Stimulated activated CD8-positive, alpha-beta memory T cell treated with anti-CD3 and anti-CD28 coated beads, Interleukin-7, amount 100 ng/mL, for 24 hours (primary cell): ENCODE measurements around the gene PTPRS.

Experiments used
- DNase-seq: peaks from one replicate; pipeline ENCODE4 v3.0.0-alpha.2; 2020; ENCODE audit warnings: low read depth

Gene PTPRS

DNA sequence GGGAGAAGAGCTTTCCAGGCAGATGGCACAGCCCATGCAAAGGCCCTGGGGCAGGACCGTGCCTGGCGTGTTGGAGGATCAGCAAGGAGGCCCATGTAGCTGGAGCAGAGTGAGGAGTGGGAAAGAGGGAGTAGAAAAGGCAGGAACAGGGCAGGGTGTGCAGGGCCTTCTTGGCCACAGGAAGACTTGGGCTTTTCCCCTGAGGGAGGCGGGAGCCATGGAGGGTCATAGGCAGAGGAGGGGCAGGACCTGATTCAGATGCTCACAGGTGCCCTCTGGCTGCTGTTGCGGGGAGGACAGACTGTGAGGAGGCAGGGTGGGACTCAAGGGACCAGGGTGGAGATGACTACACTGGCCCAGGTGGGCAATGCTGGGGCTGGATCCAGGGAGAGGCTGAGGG is 13.8 kb upstream of the PTPRS start:
- DNase-seq, result no peak

DNA sequence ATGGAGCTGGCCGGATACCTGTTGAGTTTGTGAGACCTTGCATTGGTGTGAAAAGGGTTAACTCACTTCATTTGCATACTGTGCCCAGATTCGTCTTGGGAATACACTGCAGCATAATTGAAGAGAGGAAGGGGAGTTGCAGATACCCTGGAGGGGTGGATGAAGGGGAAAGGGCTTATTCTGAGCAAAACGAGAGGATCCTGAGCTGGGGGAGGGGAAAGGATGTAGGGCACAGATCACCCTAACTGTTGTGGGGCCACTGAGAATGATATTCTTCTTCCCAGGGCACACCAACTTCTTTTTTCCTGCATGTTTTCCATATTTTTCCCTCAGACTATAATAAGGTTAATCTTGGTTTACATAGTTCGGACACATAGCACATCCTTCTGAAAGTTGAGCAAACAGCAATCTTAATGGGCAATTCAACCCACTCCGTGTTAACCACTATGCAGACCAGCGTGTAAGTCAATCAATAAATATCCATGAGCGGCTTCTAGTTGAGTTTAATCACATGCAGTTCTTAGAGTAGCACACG is 11.7 kb upstream of the PTPRS start:
- DNase-seq, result no peak

DNA sequence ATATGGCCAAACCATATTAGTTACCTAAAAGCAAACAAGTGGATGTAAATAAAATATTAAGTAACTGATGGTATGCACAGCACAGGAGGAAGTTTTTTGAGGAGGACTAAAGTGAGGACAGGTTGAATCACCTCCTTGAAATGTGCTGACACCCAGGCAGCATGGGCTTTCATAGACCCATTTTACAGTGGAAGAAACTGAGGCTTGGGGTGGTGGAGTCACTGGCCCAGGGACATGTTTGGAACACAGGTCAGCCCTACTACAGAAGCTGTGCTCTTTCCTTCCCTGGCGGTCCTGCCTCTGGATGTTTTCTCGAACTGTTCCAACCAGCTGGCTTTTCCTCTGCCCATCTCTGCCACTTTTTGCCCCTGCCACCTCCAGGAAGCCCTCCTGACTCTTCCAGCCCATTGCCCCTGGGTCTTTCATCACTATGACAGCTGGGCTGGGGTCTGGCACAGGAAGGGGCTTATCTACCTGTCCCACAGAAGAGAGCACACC is 11.2 kb upstream of the PTPRS start:
- no peak for DNase-seq

GRCh38 chr19:5349041-5349440 is 8.4 kb upstream of the PTPRS start:
- no peak for DNase-seq

DNA sequence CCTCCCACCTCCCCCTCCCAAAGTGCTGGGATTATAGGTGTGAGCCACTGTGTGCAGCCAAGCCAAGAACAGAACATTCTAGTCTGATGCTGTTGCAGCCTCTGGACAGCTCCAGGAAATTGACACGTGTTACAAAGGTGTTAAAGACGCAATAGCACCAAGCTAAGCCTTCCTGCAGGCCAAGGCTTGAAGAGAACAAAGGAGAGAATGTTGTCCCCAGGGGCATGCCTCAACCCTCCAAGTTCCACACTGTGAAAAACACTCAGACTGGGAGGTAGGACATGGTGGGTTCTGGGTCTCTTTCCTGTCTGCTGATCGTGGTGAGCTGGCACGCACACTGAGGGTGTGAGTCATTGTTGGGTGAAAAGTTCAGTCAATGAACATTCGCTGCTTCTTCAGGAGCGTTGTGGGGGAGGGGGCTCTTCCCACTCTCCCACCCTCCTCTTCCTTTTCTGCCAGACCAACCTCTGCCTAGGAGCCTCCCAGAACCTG is 5.3 kb upstream of the PTPRS start:
- DNase-seq, result no peak

DNA sequence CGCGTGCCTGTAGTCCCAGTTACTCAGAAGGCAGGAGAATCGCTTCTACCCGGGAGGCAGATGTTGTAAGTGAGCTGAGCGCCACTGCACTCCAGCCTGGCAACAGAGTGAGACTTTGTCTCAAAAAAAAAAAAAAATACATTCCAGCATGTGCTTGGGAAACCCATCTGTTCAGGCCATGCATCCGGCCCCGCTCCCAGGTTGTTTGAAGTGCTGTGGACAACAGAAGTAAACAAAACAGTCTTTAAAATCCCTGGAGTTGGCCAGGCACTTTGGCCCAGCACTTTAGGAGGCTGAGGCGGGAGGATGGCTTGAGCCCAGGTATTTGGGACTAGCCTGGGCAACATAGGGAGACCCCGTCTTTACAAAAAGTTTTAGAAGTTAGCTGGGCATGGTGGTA is 3.2 kb upstream of the PTPRS start:
- DNase-seq, result no peak

DNA sequence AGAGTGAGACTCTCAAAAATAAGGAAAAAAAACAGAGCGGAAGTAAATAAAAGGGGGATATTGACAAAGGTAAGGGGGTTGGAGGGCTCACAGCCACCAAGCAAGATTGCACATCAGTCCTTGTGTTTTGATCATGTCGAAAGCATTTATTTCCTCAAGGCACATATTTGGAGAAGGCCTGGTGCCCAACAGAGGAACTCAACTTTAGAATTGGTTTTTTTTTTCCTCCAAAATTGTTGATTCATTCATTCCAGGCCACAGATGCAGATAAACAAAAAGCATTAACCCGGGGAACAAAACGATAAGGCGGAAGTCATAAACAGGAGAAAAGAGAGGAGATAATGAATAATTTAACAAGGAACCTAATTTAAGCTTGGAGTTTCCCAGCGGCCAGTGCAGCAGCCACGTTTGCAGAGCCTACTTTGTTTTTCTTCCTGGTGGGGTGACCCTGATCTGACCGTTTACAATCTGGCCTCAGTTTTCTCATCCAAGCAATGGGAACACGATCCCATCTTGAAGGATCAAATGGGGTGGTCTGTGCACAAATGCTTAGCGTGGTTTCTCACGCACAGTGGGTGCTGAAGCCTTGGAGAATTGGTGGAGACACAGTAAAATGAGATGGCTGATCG is 2.1 kb upstream of the PTPRS start:
- no peak for DNase-seq

DNA sequence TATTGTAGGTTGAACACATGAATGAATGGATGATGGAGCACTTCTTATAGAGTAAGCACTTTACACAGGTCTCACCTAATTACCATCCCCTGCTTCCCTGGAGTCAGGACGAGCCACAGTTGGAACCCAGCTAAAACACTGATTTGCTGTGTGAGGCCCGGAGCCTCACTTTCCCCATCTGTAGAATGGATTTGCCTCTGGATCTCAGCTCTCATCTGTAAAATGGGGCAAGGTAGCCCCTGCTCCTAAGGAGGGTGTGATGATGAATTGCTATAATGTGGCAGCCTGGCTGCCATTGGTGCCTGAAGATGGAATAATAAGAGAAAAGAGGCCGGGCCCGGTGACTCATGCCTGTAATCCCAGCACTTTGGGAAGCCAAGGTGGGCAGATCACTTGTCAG is 1.4 kb upstream of the PTPRS start:
- no peak for DNase-seq

GRCh38 chr19:5341448-5341820 is 822 bp upstream of the PTPRS start:
- no peak for DNase-seq

GRCh38 chr19:5339950-5340636 is 519 bp downstream of the PTPRS start:
- DNase-seq, result no peak

- no peak for DNase-seq
Measured at GRCh38 chr19:5339198-5339949, 1.2 kb downstream of the PTPRS start.

DNA sequence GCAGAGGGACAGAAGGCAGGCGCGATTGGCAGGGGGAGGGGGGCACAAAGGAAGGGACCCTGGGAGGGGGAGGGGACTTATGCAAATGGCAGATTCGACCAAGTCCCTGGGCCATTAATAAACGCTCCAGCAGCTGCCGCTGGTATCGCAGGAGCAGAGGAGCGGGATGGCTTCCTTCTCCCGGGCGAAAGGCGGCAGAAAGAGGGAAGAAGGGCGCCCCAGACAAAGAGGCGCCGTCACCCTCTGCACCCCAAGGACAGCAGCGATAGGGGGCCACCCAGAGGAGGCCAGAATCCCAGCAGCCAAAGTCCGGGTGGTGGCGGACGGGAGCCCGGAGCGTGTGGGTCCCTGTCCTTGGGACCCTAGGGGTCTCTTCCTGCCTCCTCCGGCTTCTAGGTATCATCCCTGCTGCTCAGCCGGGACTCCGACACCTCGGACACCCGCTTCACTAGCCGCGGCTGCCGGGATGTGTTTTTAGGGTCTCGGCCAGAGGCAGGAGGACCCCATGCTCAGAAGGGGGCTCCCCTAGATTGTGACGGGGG is 1.9 kb downstream of the PTPRS start:
- no peak for DNase-seq

- DNase-seq, result no peak
Measured at GRCh38 chr19:5337708-5338655, 2.6 kb downstream of the PTPRS start.

GRCh38 chr19:5337126-5337525 is 3.5 kb downstream of the PTPRS start:
- DNase-seq, result no peak

DNA sequence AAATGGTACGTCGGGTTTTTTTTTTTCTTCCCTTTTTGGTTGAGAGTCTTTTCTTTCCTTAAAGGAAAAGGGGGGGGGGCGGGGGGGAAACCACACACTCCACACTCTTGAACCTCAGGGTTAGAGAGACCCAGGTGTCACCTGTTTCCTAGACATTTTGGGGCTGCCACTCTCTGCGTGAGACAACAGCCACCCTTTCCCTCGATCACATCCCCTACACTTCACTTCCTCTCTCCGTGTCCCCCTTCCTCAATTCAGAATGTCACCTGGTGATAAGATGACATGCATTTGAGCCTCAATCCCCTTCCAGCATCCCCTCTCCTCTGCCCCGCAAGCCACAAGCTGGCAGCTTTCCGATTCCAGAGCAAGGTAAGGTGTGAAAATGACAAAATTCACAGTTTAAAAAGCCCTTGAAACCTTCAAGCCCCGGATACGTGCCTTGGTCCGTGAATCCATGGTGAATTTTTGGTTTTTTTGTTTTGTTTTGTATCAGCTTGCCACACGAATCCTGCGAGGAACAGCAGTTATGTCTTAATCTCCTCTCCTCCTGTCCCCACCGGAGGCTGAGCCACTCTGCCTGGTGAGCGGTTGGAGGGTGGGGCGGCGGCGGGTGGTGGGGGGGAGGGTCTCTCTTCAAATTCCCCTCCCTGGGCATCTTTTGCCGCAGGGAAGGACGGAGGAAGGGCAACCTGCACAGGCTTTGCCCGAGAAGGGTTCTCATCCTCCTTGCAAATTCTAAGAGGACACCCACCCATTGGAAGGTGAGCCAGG is 4.2 kb downstream of the PTPRS start:
- no peak for DNase-seq

DNA sequence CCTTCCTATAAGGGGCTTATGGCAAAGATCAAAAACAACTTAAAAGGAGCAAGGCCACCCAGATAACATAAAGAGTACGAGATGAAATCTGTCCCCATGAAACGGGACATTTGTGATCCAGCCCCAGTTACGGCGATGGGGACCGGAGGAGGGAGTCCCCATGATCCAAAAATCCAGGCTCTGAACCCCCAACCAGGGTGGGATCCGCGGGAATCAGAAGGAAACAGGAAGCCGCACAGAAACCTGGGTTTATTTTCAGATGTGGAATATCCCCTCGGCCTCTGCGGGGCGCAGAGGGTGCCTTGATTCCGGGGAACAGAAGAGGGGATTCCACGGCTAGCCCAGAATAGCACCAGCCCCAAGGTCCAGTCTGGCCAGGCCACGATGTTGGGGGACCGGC is 5.0 kb downstream of the PTPRS start:
- DNase-seq, result no peak

- no peak for DNase-seq
Measured at GRCh38 chr19:5334824-5335500, 5.7 kb downstream of the PTPRS start.

DNA sequence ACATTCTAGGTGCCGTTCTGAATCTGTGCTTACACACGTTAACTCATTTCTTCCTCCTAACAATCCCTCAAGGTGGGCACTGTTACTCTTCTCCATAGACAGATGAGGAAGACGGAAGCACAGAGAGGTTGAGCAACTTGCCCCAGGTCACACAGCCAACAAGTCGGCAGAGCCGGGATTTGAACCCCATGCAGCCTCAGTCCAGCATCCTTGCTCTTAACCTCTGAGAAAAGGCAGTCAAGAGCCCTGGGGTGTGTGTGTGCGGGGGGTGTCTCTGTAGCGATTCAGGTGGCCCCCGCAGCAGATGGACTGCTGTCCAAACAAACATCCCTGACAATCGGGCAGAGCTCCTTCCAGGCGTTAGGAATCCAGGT is 6.3 kb downstream of the PTPRS start:
- DNase-seq, result no peak

DNA sequence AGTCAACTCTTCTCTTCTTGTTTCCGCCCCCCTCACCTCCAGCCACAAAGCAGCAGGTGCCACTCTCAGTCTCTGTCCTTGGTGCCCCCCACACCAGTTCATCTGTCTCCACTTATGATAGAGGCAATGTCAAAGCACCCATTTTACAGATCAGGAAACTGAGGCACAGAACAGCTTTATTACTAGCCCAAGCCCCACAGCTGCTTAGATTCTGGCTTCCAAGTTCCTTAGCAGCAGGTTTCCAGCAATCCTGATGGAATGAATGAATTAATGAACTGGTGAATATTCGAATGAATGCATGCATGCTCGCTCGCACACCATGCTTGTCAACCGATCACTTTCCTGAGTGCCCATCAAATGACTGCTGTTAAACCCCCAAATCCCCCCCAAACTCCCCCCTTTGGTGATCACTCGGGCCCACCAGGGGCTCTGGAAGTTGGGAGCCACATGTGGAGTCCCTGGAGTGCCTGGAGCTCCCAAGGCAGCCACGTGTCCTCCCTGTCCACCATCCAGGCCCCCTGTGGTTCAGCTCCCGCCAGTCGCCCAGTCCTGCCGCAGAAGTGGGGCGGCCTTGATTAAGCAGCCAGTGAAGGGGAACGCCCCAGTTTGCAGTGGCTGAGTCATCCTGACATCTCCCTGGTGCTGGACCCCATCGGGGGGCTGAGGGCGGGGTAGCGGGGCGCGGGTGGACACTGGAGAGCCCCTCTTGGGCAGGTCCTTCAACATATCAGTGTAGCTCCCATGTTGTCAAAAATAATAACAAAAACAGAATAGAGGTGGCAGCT is 6.8 kb downstream of the PTPRS start:
- DNase-seq, result no peak
